Measurements from ENCODE around the gene PBX3.

- TF ChIP-seq YY1 (IDR thresholded peaks at IDR 0.05; ENCODE audit: insufficient read depth, insufficient read length) (no peak), SUZ12 (IDR thresholded peaks at IDR 0.05; ENCODE audit: extremely low read depth, insufficient read depth, insufficient read length) (no peak), ZNF274 (IDR thresholded peaks at IDR 0.05; ENCODE audit: low read depth, low read length) (no peak)
These were observed 162.3 kb downstream of the PBX3 start for GRCh38 chr9:125909459-125909858.

Measured in NT2/D1 (cell line).